ENCODE measurements around the gene NCOA6.

NCOA6 gene

GRCh38 chr20:34701405-34702085 lies 123.9 kb downstream of the NCOA6 start:
- no peak for DNase-seq

DNA sequence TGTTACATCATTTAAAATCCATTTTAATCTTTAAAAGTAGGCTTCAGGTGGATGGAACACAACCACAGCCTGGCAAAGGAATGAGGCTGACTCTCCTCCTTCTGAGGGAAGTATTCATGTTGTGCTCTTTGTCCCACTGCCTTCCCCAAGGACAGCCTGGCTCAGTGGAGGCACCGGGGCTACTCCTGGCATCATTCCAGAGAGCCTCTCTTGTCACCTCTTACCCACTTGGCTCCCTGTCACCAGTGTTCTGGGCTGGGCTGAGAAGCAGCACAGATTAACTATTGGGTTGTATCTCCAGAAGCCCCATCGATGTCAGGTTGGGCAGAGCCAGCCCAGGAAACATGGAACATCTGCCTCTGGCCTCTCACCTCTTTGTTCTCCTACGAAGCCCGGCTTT lies 132.0 kb downstream of the NCOA6 start:
- no peak for DNase-seq

- DNase-seq: no peak
These were observed 133.6 kb downstream of the NCOA6 start for GRCh38 chr20:34691838-34692237.

- no peak for DNase-seq
These were observed 136.0 kb downstream of the NCOA6 start for GRCh38 chr20:34689486-34689885.

DNA sequence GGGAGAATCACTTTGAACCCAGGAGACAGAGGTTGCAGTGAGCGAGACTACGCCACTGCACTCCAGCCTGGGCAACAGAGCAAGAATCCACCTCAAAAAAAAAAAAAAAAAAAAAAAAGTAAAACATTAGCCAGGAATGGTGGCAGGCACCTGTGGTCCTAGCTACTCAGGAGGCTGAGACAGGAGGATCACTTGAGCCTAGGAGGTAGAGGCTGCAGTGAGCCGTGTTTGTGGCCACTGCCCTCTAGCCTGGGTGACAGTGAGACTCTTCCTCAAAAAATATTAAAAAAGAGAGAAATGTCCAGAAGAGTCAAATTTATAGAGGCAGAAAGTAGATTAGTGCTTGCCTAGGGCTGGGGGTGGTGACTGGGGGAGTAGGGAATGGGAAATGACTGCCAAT lies 141.8 kb downstream of the NCOA6 start:
- DNase-seq: no peak

GRCh38 chr20:34680586-34681175 lies 144.8 kb downstream of the NCOA6 start:
- DNase-seq: no peak

DNA sequence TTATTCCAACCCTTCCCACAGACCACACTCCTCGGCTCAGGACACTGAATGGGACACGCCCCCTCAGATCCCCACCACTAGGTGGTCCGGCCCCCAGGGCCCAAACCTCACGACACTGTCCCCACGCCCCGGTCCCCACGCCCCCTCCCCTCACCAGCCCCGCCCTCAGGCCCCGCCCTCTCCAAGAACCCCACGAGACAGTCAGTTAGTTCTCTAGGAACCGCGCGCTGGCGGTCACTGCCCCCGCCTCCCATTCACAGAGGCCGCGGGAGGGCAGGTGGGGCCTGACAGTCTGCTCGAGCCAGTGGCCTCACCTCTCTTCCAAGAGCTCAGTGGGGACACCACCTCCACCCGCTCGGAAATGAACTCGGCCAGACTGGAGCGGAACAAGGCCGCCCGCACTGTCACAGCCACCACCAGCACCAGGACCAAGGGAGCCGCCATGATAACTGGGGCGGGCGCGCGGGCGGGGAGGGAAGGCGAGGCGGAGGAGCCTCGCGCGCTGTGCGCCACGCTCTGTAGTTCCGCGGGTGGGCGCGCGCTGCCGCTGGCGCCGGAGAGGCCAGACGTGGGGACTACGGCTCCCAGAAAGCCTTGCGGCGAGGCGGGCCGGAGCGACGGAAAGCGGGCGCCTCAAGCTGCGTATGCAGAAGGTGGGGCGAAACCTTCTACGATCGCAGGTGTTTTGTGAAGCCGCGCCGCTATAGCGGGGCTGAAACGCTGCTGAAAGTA lies 148.6 kb downstream of the NCOA6 start, which contains the start of gene PIGU:
TSS of gene PIGU (minus strand) at position 451 of the 732 bp plus-strand sequence. CDS start at position 444, 7 bp downstream.
- peak; percentile 91 for DNase-seq

DNA sequence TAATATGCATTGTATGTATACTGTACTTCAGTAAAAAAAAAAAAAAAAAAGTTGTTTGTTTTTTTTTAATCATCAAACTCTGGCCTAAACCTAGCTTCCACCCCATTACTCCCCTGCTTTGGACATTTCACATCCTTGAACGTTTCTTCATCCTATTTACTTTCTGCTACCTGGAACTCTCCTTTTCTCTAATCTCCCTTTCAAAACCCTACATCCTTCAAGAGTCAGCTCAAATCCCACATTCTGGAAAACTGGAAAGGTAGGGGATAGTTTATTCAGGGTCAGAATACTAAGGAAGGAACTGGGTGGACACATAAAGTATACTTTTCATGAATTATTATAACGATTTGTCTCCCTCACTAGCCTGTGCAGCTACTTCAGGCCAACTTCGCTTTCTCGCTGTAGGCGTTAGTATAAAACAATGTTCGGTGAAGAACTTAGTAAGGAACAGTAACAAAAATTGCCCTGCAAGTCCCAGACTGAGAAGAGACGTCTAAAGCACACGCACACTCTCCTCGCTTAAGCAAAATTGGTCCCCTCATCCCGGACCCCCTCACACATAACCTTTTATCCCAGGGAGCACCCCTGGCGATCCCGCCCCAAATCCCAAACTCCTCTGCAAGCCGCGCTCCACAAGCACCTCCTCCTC lies 149.3 kb downstream of the NCOA6 start:
- no peak for DNase-seq

DNA sequence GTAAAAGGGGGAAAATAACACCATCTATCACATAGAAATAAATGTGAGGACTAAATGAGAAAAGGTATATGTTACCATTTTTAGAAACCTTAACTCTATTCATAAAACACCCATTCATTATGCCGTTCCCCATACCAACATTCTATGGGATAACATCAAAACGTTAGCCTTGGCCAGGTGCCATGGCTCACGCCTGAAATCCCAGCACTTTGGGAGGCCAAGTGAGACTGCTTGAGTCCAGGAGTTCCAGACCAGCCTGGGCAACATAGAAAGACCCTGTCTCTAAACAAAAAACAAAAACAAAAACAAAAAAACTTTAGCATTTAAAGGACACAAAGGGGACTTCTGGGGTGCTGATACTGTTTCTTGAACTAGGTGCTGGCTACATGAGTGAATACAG lies 149.9 kb downstream of the NCOA6 start:
- no peak for DNase-seq

DNA sequence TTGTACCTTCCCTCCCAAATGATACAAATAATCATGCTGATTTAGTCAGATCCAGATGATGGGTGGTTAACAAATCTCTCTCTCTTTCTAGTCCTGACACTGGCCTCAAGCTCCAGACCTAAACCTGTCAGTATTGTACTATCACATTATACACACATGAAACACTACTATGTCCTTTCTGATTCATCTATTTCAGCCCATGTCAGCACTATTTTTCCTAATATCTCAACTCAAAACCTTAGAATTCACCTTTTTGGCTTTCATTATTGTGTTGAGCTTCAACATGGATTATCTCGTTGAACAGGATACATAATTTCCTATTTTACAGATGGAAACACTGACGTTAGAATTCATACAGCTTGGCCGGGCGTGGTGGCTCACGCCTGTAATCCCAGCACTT lies 152.0 kb downstream of the NCOA6 start:
- no peak for DNase-seq

GRCh38 chr20:34669094-34669493 lies 156.4 kb downstream of the NCOA6 start:
- no peak for DNase-seq

All from fibroblast of skin of right biceps (primary cell).